GM08714 (cell line): ENCODE data around the gene TUBAL3.
"Not testable (repeated sequence)": the region's sequence is repeated elsewhere in the genome, so short reads cannot be mapped to it uniquely, and the experiment has no call there.

Experiments
- H3K4me3 ChIP-seq: fragments of 200-500 bp; sonication (Bioruptor generic); 2 replicates; pipeline ENCODE4 v1.5.1; 2014; ENCODE audit warnings: mild to moderate bottlenecking, low read length, inconsistent platforms
- ZNF274 ChIP-seq: IDR thresholded peaks from 2 replicates; pipeline ENCODE4 v1.6.1; 2012; ENCODE audit warnings: mild to moderate bottlenecking, low read depth, low read length

TUBAL3 gene

GRCh38 chr10:5412277-5412941, 7.8 kb upstream of the TUBAL3 start, which contains the start of gene NET1:
Gene NET1, plus strand, starts transcription at chr10:5412557. Its CDS starts 136 bp downstream, at chr10:5412693.
- H3K4me3 ChIP-seq = peak within 1 kb of the TSS; percentile 96
- no peak for TF ChIP-seq ZNF274

DNA sequence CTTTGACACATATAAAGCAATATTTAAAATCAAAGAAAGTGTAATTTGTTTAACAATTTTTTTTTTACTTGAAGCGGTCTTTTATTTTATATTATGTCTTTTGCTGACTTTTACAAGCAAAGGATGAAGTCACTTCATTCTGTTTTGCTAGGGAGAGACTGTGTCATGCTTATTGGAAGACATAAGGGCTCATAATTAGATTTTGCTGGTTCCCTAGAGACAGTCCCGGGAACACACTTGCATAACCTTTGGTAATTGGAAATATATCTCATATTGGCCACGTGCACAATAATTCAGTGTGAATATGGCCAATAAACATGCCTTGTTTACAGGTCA, 7.3 kb upstream of the TUBAL3 start:
- no peak for TF ChIP-seq ZNF274

GRCh38 chr10:5410787-5411186, 6.2 kb upstream of the TUBAL3 start:
- H3K4me3 ChIP-seq = not testable (repeated sequence)

More for the DNA sequence above, 7.3 kb upstream of the TUBAL3 start:
- H3K4me3 ChIP-seq = peak overlapping the region; percentile 96; the same call in 1 of the 2 replicates

GRCh38 chr10:5406918-5407317, 2.3 kb upstream of the TUBAL3 start:
- H3K4me3 ChIP-seq = no peak overlapping the region
- no peak for TF ChIP-seq ZNF274

GRCh38 chr10:5402798-5403197, 1.8 kb downstream of the TUBAL3 start:
- TF ChIP-seq ZNF274 = no peak

DNA sequence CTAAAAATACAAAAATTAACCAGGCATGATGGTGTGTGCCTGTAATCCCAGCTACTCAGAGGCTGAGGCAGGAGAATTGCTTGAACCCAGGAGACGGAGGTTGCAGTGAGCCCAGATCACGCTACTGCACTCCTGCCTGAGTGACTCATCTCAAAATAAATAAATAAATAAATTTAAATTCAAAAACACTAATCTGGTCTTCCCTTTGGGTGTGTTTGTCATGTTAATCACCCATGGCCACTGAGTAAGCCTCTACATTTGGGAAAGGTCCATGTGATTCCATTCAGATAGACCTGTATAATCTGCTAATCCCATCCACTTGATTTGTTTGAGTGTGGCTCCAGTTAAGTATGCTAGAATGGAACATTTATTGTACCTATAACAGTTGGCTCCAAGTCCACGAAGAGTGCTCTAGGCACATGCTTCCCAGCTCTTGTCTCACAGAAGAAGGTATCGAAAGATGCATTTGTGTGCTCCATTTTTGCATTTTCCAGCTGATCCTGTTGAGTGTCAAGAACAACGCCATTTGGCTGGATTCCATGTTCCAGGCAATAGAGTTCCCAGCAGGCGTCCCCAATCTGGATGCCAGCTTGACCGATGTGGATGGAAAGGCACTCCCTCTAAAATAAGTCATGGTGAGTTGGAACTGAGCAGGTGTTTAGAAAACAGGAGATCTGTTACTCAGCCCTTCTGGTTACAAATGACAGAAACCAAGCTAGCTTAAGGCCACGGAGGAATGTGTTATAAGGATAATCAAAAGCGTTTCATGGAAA, 4.0 kb downstream of the TUBAL3 start:
- TF ChIP-seq ZNF274 = no peak
- no peak overlapping the region for H3K4me3 ChIP-seq

More at GRCh38 chr10:5402798-5403197, 1.8 kb downstream of the TUBAL3 start:
- H3K4me3 ChIP-seq = no peak overlapping the region

DNA sequence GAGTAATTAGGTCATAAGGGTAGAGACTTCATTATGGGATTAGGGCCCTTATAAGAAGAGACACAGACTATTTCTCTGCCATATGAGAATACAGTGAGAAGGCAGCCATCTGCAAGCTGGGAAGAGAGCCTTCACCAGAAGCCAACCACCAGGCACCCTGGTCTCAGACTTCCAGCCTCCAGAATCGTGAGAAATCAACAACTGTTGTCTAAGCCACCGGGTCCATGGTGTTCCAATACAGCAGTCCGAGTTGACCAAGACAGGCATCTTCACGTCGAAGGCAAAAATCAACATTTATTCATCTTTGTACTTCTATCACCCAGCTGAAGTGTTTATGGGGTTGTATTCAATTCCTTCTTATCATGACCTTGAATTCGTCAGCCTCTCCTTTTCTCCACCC, 5.3 kb downstream of the TUBAL3 start:
- no peak overlapping the region for H3K4me3 ChIP-seq
- TF ChIP-seq ZNF274 = no peak

- TF ChIP-seq ZNF274 = no peak
Measured at GRCh38 chr10:5396556-5397300, 7.9 kb downstream of the TUBAL3 start.

DNA sequence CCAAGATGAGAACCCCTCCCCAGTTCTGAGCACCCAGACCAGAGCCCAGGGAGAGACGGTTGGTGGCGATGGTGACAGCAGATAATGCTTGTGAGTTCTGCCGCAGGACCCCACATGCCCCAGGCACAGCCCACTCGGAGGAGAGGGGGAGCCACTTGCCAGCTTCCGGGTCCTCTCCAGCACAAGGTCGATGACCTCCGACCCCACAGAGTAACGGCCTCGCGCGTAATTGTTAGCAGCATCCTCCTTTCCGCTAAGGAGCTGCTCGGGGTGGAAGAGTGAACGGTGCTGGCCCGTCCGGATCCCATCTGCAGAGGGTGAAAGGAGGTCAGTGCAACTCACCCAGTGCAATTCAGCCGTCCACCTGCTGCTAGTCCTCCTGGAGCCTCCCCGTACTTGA, 9.5 kb downstream of the TUBAL3 start:
- TF ChIP-seq ZNF274 = no peak
- no peak overlapping the region for H3K4me3 ChIP-seq

More at GRCh38 chr10:5396556-5397300, 7.9 kb downstream of the TUBAL3 start:
- H3K4me3 ChIP-seq = no peak overlapping the region

- no peak overlapping the region for H3K4me3 ChIP-seq
- no peak for TF ChIP-seq ZNF274
Measured at GRCh38 chr10:5393529-5393928, 11.1 kb downstream of the TUBAL3 start.

GRCh38 chr10:5391790-5392189, 12.8 kb downstream of the TUBAL3 start:
- no peak for TF ChIP-seq ZNF274
- no peak overlapping the region for H3K4me3 ChIP-seq

- no peak overlapping the region for H3K4me3 ChIP-seq
- no peak for TF ChIP-seq ZNF274
Measured at GRCh38 chr10:5390607-5391205, 13.9 kb downstream of the TUBAL3 start.

GRCh38 chr10:5387169-5387568, 17.5 kb downstream of the TUBAL3 start:
- no peak for TF ChIP-seq ZNF274

DNA sequence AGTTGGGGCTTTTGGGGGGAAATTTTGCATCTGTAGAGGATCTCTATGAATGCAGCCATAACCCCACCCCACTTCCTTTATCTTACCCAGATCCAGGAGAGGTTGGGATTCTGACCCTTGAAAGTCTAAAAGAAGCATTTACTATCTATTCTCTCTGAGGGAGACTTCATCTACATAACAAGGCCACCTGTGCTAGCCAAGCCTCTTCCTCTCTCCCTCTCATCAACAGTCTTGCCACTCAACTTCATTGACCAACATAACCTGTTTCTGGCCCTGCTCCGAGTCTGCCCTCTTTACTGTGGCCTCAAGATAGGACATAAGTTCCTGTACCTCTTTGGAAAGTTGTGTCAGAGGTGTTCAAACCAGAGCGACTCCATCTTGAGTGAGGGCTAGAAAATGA, 19.4 kb downstream of the TUBAL3 start:
- no peak overlapping the region for H3K4me3 ChIP-seq
- no peak for TF ChIP-seq ZNF274

More at GRCh38 chr10:5387169-5387568, 17.5 kb downstream of the TUBAL3 start:
- no peak overlapping the region for H3K4me3 ChIP-seq

DNA sequence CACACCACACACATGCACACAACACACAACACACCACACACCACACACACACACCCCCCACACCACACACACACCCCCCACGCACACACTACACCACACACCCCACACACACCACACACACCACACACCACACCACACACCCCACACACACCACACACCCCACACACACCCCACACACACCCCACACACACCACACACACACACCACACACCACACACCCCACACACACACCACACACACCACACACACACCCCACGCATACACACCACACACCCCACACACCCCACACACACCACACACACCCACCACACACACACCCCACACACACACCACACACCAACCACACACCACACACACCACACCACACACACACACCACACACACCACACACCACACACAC, 23.4 kb downstream of the TUBAL3 start:
- no peak for TF ChIP-seq ZNF274
- no peak overlapping the region for H3K4me3 ChIP-seq

DNA sequence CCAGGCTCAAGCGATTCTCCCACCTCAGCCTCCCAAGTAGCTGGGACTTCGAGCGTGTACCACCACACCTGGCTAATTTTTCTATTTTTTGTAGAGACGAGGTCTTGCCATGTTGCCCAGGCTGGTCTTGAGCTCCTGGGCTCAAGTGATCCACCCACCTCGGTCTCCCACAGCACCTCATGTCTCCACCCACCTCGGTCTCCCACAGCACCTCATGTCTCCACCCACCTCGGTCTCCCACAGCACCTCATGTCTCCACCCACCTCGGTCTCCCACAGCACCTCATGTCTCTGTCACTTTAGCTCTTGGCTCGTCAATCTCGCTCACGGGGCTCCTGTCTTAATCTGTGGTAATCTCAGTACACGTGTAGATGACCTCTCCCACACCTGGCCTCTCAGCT, 24.2 kb downstream of the TUBAL3 start:
- H3K4me3 ChIP-seq = not testable (repeated sequence)

GRCh38 chr10:5379202-5379601, 25.4 kb downstream of the TUBAL3 start:
- not testable (repeated sequence) for H3K4me3 ChIP-seq
